Islet precursor cell (in vitro differentiated cells): ENCODE data around the gene ENGASE.
A peak's percentile ranks its signal among the peaks of the same experiment; 100 is the strongest.

ENCODE experiments used
- DNase-seq: peaks from one replicate; pipeline ENCODE4 v3.0.0-alpha.2; 2018

ENGASE gene

DNA sequence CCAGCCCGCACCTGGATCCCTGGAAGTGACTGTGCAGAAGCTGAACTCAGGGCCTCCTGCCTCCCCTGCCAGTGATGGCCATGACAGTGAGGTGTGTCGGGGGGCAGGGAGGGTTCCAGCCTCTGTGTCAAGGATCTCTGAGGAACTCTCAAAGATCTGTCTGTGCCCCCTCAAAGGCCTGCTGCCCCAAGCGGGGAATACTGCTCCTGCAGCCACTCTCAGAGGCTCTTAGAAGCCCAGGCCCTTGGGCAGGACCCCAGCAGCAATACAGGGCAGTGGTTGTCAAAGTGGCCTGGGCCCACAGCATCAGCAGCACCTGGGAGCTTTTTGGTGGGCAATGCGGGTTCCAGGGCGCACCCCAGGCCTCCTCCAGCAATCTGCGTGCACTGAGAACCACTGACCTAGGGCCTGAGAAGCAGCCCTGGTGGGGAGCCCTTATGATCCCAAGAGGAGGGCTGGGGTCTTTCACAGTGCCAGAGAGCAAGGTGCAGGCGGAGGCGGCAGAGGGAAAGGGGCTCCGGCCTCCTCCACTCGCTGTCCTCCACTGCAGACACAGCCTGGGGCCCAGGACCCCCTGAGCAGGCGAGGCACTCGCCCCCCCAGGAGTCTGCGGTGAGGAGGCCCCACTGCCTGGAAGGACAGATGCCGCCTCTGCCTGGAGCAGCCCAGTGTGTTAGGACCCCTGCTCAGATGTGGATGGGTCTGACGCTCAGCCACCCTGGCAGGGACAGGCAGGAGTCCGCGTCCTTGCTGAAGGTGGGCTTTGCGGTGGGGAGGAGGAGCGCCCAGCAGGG is 42.1 kb downstream of the ENGASE start:
- DNase-seq = no peak

DNA sequence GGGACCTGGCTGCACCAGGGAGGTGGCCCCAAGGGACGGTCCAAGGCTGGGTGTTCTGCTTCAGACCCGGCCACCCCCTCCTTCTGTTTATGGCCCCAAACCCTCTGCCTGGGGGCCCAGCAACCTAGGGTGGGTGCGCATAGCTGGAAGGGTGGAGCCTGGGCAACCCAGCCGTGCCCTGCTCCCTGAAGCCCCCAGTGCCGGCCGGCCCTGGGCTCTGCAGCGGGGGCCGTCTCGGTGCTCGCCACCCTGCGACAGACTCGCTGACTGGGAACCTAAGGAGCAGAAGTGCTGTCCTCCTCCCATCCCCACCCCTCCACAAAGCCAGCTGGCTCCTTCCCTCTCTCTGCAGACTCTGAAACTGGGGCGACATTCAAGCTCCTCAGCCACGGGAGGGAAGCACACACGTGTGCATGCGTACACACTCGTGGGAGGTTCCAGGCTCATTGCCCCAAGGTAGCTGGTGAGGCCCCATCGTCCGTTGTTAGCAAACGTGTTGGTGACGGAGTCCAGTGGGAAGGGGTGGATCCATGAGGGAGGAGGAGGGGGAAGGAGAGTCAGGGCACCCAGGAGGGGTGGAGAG is 43.4 kb downstream of the ENGASE start:
- DNase-seq = no peak

DNA sequence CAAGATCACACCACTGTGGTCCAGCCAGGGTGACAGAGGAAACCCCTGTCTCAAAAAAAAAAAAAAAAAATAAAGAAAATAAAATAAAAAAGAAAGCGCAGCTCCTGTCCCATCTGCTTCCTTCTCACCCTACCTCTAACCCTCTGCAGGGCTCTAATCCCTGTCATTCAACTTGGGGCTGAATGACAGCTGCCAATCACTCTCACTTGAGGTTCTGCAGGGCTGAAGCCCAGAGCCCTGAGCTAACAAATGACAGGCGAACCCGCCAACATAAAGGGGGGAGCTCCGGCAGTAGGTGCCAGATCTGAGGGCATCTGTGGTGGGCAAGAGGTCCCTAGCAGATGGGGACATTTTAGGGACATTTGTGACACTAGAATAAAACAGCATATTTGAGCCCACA is 44.3 kb downstream of the ENGASE start:
- DNase-seq = no peak

DNA sequence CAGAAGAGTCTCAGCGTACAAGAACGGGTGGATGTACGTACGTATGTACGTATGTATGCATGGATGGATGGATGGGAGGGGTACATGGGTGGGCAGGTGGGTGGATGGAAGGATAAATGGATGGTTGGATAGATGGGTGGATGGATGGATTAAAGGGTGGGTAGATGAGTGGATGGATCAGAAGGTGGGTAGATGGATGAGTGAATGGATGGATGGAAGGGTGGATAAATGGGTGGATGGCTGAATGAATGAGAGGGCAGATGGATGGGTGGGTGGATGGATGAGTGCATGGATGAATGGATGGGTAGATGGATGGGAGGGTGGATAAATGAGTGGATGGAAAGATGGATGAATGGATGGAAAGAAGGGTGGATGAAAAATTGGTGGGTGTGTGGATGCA is 45.6 kb downstream of the ENGASE start:
- DNase-seq = no peak

DNA sequence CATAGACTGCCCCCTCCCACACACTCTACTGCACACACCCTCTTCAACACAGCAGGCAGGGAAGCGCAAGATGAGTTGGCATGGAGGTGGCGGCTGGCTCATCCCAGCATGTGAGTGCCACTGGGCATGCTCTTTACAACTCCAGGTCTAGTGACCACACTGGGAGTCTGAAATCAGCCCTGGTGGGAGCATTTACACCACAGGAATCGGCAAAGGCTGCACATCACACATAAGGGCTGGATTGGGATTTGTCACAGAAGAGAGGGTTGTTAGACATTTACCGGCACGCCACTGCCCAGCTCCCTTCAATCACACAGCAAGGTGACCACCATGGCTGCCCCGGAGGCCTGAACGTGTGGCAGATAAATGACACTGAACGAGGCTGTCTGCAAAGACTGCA is 49.4 kb downstream of the ENGASE start:
- no peak for DNase-seq

DNA sequence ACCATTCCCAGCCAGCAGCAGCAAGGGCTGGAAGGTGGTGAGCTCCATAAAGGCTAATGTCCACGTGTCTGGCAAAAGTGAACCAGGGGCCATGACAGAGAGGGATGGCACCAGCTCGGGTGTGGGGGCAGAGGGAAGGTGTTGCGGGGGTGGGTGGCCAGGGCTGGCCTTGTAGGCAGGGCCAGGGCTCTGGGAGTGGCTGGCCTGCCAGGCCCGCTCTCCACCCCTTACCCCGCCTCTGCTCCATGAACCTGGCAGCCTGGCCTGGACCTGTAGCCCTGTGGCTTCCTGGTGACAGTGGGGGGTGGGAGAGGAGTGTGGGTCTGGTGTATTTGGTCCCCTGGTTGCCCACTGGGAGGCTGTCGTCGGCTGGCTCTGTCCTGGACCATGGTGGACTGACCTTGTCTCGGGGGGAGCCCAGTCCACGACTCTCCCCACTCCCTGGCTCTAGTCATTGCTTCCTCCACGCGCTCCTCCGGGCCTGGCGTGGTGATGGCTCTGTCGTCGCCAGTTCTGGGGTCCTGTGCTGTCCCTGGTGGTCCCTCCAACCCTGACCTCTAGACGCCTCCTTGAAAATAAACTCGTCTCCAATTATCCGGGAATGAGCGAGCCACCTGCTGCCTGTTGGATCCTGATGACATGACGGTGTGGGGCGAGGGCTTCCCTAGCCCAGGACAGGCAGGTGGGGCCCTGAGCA is 50.0 kb downstream of the ENGASE start:
- no peak for DNase-seq

DNA sequence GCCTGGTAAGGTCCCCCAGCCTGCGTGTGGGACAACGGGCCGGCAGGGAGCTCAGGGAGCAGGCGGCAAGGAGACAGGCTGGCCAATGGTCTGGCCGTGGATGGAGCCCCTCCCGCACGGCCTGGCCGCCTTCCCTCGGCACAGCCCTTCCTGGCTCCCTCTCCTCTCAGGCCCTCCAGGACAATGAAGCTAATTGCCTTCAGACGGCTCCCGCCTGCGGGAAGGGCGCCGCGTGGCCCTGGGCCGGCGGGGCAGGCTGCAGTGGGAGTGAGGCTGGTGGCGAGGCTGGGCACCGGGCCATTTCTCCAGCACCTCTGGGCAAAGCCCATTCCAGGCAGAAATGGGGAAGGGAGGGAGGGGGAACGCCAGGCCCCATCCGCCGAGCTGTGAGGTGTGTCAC is 50.9 kb downstream of the ENGASE start:
- DNase-seq = no peak

DNA sequence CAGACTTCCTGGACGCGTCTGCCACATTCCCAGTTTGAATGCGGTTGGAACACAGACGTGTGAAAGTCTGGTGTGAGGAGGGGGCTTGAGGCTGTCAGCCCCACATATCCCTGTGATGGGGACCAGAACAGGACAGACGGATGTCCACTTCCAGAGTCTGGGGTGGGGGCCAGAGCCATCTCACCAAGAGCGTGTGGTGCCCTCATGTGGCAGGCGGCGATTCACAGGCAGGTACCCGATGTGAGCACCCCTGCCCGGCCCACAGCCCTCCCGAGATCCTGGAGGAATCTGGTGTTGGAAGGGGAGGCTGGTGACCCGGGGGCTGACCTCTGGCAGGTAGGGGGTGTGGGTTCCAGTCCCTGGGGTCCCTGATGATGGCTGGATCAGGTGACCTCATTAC is 51.5 kb downstream of the ENGASE start:
- peak; percentile 71 for DNase-seq

DNA sequence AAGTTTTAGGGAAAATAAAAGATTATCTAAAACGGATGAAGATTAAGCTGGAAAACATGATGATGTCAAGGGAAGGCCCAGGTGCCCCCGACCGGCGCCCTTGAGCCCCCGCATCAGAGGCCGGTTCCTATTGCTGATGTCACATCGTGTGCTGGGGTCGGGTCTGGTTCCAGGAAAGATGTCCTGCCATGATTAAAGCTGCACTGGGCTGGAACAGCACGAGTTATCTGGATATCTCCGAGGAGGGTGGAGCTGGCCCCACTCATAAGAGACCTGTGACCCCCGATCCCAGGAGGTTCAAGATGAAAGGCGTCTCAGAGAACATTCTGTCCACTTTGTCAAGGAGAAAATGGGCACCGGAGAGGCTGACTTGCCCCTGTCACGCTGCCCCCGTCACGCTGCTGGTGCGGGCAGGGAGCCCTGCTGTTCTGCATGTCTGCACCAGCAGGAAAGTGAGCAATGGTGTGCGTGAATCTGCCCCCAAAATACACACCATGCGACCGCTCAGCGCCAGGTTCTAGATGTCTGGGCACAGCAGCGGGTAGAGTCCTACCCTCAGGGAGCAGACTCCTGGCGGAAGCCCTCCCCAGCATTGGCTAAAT is 53.0 kb downstream of the ENGASE start:
- DNase-seq = no peak

DNA sequence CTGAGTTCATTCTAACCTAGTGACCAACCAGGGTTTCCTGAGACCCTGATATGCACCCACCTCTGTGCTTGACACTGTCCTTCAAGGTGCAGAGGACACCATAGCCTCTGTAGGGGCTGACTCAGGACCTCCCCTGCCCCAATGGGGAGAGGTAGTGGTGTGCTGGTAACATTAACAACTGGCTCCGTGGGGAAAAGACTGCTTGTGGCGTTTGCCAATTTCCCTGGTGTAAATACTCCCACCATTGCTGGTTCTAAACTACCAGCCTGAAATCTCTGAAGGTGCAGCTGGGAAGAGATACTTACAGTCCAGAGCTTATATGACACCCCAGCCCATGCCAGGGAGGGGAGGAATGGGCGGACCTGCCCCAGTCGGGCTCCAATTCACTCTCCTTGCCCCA is 54.9 kb downstream of the ENGASE start:
- DNase-seq = no peak

DNA sequence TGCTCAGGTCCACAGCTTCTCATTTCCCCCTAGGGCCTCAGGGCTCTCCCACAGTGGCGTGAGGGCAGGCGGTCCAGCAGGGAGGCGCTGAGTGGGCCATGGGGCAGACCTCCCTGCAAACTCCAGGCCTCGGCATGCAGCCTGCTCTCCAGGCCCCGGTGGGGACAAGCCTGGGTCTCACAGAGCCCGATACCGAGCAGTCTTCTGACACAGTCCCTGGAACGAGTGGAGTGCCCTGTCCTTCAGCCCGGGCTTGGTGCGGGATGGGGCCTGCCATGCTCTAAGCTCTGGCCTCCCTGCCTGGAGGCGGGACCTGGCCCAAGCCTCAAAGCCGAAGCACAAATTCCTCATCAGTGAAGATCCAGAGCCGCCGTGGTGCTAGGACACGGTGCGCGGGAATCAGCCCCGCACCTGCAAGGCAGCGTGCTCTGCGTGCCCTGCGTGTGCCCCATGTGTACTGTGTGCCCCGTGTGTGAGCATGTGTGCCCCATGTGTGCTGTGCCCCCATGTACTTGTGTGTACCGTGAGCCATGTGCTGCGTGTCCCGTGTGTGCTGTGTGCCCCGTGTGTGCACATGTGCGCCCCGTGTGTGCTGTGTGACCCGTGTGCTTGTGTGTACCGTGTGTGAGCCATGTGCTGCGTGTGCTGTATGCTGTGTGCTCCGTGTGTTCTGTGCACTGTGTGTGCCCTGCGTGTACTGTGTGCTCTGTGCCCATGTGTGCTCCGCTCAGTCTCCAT is 56.1 kb downstream of the ENGASE start:
- DNase-seq = no peak

DNA sequence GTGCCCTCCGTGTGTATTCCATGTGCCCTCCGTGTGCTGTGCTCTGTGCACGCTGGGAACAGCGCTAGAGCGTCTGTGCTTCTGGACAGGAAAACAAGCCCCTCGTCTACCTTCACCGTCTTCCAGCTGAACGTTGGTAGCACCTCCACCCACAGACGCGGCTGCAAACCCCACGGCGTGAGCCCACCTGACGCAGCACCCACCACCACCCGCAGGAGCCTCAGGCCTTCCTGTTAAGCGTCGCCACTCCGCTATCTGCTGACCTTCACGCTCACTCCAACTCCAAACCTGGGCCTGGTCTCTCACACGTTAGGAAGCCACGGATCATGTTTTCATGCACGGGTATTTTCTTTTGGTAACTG is 56.6 kb downstream of the ENGASE start:
- DNase-seq = no peak

DNA sequence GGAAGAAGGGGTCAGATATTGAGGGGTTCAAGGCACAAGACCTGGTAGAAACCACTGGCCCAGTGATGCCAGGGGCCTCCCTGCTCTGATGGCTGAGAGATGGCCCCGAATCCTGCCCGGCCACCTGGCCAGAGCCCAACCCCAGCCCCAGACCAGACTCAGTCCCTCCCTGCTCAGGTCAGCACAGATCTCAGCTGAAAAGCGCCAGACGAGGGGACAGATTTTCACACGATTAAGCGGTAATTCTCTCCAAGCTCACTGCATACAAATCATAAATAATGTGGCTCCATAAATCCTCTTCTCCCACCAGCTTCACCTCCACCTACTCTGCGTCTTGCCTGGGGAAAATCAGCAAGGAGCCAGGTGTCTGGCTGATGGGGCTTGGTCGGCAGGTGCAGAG is 57.1 kb downstream of the ENGASE start:
- no peak for DNase-seq

DNA sequence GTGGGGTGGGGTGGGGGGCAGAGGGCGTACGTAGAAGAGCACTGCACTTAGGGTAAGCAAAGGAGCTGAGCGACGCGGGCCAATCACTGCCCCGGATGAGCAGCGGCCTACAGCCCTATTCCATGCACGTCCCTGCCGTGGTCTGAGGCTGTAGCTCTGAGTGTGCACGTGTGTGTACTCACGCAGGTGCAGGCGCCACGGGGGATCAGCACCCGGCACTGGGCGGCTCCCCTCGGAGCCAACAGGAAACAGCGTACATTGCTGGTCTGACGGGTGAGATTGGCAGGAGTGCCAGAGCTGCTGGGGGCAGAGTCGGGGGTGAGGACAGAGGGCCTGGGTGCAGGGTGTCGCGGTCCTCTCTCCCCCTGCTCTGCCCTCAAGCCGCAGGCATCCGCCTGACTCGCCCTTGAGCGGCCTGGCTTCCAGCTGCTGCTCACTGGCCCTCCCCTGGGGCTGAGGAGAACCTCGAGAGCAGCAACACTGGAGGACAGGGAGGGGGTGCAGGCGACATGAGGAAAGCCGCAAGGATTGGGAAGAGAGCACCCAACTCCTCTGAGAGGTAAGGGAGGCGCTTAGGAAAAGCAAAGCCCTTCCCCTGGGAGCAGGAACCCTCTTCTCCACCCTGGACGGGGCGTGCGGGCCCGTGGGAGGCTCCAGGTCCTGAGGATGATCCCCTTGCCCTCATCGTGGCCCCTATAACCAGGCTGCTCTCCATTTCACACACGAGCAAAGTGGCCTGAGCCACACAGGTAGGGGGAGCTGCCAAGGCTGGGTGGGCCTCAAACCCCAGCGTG is 57.8 kb downstream of the ENGASE start:
- DNase-seq = no peak

DNA sequence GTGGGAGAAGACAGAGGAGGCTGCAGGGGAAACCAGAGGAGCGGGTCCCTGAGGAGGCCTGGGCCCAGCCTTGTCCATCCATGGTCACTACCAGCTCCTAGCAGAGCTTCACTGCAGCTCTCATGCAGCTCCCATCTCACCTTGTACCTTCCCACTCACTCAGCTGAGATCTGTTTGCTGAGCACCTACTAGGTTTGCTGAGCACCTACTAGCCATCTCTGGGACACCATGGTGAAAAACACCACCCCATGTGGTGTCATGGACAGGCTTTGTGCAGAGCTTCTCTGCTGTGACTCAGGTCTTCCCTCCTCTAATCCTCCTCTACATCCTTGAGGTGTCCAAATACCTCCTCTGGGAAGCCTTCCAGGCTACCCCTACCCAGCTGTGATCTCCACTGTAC is 58.6 kb downstream of the ENGASE start:
- DNase-seq = no peak

DNA sequence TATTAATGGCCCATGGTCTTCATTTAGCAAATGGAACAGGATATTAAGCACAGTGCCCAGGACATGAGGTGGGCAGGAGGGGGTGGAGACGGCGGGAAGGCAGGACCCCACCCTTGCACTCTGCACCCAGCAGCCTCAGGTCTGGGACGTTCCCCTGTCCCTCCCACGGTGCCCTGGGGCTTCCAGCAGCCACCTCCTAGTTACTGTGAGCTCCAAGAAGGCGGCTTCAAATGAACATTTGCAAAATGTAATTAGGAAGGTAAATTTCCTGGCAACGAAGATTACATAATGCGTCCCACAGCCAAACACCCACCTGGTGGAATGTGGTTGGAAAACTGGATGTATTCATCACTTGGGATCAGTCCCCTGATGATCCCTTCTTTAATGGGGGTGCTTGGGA is 59.4 kb downstream of the ENGASE start:
- DNase-seq = no peak

DNA sequence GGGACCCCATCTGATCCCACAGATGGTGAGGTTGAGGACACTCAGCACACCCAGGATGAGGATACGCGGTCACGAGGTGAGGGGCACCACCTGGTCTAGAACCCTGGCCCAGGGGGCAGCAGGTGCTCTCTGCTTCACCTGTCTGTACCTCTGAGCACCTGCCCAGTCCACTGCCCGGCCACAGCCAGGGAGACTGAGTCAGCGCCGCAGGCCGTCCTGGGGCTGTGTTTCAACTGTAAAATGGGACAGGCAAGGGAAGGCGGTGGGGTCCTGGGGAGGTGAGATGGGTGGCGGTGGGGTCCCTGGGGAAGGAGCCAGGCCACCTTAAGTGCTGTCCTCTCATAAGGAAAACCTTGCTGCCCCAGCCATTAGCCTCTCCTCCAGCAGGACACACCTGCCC is 60.4 kb downstream of the ENGASE start:
- DNase-seq = no peak

DNA sequence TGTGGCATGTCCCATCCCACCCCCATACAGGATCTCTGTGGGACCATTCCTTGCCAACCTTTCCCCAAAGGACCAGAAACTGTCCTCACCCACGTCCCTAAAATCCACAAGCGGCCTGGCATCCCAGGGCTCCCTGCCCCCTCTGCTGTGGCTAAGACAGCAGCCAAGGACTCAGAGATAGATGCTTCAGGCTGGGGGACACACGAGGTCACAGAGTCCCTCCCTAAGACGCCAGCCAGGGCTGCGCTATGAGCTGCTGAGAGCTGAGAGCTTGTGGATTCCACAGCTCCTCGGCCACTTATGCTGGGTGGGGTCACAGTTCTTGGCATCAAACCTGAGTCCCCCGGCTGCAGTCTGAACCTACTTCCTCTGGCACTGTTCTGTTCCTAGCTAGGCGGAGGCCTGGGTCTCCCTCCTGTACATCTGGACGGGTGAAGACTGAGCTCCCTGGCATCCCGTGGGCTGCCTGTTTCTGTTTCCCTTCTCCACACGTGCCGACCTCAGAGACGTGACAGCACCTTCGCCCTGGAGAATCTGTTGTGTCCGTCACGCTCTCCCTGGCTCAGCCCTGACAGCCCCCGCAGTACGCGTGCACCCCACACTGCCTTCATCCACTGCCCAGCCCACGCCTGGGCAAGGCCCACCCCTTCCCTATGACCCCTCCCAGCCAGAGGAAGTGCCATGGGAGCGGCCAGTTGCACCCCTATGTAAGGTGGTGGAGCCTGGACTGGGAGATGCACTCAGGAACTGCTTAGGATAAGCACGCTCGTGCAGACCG is 61.2 kb downstream of the ENGASE start:
- DNase-seq = no peak
